Esophagus muscularis mucosa (tissue), 3 donors: ENCODE measurements around the gene CTDSP2.

Source experiments
- POLR2A ChIP-seq: fragments of 450-650 bp; IDR thresholded peaks from one replicate; pipeline ENCODE4 v1.6.1; 2017; ENCODE audit warnings: antibody characterized with exemption, moderate library complexity, mild to moderate bottlenecking, low read depth
- TF ChIP-seq, protein P1 (sequence below), 3 experiments: fragments of 200-600 bp in 2 of 3; fragments of 450-650 bp in 1 of 3; sonication (generic) in 2 of 3; IDR thresholded peaks; one replicate each; pipeline ENCODE4 v1.5.1; 2017 to 2019; ENCODE audit warnings: antibody characterized with exemption in 3 of 3, mild to moderate bottlenecking in 2 of 3, moderate library complexity in 1 of 3

DNA sequence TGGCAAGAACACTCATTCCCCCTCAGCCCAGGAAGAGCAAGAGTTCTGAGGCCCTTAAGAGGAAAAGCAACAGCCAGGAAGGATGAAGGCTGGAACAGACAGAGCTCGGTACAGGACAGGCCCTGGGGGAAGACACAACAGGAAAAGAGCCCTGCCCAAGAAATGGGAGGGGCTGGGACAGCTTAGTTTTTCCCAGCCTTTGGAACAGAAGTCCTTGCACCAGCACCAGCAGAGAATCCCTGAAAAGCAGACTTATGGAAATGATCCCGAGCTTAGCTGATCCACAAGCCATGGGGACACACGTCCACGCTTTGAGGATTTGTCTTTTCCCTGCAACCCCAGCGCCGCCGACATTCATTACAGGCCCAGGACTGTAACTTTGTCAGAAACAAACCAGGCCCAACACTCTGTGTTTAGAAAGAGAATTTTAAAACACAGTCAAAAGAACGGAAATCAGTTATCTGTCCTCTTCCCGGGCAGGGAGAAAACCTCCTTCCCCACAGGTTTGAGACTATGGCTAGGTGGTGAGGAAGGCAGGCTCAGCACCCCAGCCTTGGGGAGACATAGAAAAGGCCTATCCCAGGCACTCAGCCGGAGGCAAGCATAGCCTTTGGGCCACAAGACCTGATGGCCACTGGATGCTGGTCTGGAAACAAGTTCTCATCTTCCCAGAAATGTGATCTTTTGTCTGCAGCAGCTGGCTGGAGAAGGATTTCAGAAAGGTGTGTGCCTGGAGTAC lies 24.0 kb downstream of the CTDSP2 start:
- TF ChIP-seq, protein P1, sequence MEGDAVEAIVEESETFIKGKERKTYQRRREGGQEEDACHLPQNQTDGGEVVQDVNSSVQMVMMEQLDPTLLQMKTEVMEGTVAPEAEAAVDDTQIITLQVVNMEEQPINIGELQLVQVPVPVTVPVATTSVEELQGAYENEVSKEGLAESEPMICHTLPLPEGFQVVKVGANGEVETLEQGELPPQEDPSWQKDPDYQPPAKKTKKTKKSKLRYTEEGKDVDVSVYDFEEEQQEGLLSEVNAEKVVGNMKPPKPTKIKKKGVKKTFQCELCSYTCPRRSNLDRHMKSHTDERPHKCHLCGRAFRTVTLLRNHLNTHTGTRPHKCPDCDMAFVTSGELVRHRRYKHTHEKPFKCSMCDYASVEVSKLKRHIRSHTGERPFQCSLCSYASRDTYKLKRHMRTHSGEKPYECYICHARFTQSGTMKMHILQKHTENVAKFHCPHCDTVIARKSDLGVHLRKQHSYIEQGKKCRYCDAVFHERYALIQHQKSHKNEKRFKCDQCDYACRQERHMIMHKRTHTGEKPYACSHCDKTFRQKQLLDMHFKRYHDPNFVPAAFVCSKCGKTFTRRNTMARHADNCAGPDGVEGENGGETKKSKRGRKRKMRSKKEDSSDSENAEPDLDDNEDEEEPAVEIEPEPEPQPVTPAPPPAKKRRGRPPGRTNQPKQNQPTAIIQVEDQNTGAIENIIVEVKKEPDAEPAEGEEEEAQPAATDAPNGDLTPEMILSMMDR (IDR thresholded peaks at IDR 0.05): no peak
- no peak for TF ChIP-seq POLR2A
